ENCODE results near the gene COL8A1.
"Not testable (repeated sequence)": the region's sequence is repeated elsewhere in the genome, so short reads cannot be mapped to it uniquely, and the experiment has no call there.

The COL8A1 gene

DNA sequence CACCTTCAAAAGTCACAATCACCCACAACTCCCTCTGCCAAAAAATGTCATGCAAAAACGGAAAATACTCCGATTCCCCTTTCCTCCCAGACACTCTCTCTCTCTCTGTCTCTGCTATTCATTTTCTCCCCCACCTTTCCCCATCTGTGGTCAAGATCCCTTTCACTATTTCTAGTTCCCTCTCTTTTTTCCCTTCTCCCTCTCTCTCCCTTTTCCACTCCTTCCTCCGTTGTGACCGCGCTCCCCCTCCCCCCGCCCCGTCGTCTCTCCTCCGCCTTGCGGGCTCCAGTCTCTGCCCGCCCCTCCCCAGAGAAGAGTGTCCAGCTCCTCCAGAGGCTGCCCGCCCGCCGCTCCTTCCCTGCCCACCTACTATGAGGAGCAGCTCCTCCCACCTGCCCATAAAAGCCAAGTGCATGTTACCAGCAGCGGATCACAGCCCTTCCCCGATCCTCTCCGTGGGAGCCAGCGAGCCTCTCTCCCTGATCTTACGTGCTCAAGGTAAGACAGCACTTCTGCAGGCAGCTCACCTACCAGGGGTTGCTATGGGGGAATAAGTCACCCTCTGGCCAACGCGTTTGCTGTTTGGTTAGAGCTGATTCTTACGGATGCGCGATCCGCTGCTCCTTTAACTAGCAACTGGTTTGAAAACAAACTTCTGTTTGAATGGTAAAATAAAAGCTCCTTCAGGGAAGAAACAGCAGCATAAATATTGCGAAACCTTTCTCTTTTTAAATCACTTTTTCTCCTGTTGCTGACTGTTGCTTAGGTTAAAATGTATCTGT lies at the start of gene COL8A1:
Gene COL8A1, plus strand, starts transcription at position 428 of the 782 bp plus-strand sequence. CDS start 152,089 bp downstream, outside the sequence.
- peak in 8 of 14 donors; percentile 4 to 33 (median 14) for DNase-seq

DNA sequence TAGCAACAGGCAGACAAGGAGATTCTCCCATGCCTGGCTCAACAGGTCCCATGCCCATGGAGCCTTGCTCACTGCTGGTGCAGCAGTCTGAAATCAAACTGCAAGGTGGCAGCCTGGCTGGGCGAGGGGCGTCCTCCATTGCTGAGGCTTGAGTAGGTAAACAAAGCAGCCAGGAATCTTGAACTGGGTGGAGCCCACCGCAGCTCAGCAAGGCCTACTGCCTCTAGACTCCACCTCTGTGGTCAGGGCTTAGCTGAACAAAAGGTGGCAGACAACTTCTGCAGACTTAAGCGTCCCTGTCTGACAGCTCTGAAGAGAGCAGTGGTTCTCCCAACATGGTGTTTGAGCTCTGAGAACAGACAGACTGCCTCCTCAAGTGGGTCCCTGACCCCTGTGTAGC lies 49.2 kb upstream of the COL8A1 start:
- DNase-seq, result not testable (repeated sequence)

DNA sequence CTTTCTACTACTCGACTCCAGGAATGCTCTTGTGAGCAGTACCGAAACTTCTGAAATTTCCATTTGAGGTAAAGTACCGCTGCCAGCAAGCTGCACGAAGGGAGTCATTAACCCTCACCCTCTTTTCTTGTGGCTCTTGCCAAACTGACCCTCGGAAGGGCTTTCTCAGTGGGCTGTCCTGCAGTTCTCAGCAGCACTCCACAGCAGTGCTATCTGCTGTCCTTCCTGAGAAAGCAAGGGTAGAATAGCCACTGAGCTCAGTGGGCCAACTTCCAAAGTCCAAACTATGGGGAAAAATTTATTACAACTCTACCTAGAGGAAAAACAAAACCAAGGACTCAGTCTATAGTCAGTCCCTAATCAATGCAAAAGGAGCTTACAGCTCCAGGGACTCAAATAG lies 38.5 kb upstream of the COL8A1 start:
- DNase-seq, result no peak

DNA sequence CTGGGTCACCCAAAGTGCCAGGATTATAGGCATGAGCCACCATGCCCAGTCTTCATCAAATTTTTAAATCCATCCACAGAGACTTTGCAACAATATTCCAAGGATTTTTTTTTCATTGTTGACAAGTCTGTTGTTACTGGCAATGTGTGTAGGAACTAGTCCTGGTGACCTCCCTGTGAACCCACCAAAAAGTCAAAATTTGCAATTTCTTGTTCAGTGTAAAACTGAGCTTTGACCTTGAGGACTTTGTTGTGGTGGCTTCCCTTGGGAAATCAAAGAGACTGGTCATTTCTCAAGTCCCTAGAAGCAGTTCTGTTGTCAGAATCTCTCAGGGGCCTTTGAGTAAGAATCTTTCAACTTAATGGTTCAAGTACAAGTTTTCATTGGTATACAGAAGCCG lies 36.9 kb upstream of the COL8A1 start:
- DNase-seq, result no peak

DNA sequence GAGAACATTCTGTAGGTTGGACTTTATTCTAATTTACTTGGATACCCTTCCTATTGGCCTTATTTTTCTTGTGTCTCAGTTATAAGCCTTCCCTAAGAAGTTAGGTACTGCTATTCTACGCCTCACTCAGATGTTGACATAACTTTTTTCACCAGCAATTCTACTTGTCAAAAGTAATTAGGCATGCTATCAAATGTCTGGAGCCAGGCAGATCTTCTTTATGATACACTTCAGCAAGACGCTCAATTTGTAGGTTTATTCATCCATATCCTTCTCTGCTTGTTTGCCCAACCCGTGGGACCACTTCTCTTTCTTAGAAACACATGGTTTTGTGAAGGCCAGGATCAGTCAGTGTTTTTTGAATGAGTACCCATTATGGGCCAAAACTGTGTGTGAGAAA lies 36.2 kb upstream of the COL8A1 start:
- no peak for DNase-seq

DNA sequence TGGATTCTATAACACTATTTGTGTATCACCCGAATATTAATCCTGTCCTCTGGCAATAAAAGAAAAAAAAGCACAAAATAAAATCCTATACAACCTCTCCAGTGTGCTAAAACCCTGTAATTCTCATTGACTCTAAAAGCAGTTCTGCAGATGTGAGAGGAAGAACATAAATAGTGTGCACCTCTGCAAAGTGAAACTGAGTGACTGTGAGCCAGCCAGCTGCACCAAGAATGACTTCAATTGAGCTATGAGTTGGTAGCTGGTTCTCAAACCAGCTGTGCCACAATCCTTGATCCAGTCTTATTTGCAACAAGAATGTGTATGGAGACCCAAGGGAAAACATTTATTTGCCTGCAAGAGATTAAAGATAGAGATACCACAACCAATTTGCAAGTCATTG lies 31.2 kb upstream of the COL8A1 start:
- DNase-seq, result no peak

DNA sequence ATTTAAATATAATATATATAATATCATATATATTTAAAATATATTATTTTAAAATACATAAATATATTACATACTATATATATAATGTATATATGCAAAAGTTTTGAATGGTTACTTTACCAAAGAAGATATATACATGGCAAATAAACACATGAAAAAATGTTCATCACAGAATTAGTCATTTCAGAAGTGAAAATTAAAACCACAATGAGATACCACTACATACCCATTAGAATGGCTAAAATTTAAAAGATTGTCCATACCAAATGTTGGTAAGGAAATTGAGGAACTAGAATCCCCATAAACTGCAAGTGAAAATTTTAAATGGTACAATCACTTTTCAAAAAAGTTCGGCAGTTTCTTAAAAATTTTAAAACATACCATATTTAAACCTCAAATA lies 23.6 kb upstream of the COL8A1 start:
- no peak for DNase-seq

DNA sequence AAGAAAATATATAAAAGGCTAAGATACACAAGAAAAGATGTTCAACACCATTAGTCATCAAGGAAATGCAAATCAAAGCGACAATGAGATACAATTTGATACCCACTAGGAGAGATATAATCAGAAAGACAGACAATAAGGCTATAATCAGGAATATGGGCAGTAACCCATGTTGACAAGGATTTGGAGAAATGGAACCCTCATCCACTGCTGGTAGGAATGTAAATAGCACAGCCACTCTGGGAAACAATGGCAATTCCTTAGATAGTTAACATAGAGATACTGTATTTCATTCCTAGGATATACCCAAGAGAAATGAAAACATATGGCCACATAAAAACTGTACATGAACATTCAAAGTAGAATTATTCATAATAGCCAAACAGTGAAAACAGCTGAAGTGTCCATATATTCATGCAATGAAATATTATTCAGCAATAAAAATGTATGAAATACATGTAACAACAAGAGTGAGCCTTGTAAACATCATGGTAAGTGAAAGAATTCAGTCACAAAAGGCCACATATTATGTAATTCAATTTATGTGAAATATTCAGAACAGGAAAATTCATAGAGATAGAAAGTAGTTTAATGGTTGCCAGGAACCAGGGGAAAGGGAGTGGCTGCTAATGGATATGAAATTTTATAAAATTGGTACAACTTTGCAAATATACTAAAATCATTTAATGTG lies 18.2 kb upstream of the COL8A1 start:
- no peak for DNase-seq

DNA sequence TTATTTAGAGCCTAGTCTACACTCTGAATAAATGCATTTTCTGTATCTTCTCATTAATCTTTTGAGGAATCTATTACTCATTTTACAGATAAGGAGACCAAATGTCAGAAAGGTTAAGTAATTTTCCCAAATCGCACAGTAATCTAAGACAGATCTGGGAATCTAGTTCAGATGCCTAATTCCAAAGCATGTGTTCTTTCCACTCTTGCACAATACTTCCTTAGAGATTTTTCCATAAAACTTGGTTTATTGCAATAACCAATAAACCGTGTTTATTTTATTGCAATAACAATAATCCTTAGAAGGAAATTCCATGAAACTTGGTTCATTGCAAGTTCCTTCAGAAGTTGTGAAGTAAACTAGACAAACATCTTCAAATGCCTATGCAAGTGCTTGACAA lies 17.4 kb upstream of the COL8A1 start:
- no peak for DNase-seq

DNA sequence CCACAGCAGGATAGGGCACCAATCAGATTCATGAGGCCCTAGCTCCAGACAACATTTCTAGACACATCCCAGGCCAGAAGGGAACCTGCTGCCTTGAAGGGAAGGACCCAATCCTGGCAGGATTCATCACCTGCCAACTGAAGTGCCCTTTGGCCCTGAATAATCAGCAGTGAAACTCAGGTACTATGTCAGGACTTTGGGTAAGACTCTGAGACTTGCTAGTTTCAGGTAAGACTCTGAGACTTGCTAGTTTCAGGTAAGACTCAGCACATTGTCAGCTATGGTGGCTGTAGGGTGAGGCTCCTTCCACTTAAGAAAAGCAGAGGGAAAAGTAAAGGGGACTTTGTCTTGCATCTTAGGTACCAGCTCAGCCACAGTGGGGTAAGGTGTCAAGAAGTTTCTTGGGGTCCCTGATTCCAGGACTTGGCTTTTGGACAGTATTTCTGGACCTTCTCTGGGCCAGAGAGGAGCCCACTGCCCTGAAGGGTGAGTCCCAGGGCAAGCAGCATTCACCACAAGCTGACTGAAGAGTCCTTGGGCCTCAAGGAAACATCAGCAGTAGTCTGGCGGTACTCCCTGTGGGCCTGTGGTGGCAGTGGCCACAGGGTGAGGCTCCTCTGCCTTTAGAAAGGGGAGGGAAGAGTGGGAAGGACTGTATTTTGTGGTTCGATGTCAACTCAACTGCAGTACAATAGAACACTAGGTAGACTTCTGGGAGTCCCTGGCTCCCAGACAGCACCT lies 13.7 kb upstream of the COL8A1 start:
- no peak for DNase-seq

DNA sequence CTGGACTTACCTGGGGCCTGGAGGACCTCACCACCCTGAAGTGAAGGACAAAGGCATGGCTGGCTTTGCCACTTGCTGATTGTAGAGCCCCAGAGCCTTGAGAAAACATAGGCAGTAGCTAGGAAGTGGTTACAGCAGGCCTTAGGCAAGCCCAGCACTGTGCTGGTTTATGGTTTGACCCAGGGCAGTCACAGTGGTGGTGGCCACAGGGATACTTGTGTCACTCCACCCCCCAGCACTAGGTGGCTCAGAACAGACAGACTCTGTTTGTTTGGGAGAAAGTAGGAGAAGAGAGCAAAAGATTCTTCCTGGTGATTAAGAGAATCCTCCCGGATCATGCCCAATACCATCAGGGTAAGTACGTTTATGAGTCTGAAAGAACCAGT lies 13.2 kb upstream of the COL8A1 start:
- no peak for DNase-seq

DNA sequence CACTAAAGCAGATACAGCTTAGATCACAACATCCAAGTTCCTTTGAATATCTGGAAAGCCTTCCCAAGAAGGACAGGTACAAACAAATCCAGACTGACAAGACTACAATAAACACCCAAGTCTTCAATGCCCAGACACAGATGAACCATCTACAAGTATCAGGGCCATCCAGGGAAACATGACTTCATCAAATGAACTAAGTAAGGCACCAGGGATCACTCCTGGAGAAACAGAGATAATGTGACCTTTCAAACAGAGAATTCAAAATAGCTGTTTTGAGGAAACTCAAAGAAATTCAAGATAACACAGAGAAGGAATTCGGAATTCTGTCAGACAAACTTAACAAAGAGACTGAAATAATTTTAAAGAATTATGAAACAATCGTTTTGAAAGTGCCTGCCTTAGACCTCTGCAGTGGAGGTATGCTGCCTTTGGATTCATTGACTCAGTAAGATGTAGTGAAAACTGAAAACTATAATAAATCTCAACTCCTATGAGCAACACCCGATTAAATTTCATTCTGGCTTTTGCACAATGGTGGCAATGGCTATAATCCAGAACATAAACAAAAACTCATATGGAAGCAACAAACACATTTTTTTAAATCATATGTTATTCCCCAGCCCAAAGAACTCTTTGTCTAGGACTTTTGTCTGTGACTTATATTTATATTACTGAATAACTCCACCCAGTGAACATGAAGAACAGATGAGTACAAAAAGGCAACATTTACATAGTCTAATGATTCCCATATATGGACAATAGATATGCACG lies 12.6 kb upstream of the COL8A1 start:
- DNase-seq, result no peak

DNA sequence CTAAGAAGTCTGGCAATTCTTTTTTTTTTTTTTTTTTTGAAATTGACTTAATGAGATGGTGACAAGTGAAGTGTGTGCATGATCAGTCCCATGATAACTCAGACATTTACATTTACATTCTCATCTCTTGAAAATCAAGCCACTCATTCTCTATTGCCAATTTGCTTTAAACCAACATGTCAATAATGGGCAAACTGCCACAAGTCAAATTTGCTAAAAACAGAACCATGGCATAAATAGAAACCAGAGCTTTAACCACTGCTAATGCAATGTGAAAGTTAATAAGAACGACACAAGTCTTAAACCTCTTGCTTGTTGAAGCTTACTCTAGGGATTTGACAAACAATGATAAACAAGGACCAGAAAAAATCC lies 12.0 kb upstream of the COL8A1 start:
- no peak for DNase-seq

DNA sequence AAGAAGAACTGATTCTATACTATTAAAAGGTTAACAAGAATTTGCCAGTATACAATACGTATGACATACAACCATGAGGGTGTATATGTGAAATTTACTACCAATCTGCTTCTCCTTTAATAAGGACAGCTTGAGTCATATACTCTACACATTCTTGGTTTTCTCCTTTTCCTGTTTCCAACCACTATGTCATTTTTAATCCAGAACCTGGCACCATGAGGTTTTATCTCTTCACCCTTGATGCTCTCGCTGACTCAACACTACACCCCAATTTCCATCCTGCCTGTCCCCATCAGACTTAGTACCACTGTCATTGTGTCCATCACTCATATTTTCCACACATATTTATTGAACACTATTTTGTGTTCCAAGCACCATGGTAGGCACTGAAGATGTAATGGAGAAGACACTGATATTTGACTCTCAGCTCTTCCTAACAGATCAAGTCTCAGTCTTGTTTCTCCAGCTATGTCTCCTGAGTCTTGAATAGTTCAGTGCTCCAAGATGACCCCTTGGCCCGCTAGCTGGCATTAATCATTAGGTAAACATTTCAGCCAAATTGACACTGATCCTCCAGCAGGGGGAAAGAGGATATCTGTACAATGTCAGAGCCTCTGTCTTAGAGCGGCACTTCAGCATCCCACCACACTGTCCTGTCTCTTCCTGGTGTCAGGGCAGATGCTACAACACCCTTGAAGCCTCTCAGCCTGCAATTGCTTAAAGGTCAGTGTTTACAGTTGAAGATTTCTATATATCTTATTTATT lies 11.2 kb upstream of the COL8A1 start:
- no peak for DNase-seq

DNA sequence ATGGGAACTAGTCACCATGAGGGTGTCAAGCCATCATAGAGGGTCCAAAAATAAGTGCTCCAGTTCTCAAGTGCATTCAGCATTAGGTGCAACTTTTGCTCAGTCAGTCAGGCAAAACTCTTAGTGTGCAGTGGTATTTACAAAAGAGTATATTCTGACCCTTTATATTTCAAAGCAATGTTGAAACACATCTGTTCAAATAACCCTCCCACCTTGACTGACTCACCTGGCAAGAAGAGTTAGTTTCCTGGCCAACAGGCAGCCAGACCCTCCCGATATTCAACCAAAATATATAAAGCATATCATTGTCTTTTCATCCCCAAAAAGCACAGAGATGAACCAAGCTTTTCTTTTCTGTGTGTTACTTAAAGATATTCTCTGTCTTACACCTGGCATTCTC lies 7.6 kb upstream of the COL8A1 start:
- no peak for DNase-seq

DNA sequence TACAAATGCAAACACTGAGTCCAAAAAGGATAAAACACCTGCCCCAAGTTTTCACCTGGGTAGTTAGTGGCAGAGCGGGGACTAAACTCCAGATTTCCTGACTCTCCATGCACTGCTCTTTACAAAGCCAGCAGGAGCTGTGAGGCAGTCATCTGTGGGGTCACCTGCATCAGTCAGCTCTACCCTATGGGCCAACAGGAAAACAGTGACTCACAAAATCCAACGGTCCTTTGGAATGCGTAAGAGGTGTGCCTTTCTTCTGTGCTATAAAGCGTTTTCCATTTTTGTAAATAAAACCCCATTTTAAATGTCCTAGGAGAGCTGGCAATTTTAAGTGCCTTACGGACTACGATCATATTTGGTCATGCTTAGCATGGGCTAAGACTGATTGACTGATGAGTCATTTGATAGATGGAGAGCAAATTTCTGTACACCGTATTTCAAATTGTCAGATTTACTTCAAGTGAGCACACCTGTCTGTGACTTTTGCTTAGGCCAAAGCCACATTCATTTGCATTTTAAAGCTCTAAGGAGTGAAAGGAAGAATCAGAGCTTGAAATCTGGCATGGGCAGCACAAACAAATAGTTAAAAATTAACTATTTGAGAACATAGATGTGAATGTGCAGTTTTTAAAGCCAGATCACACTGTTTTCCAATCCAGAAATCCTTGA lies 4.4 kb upstream of the COL8A1 start:
- no peak for DNase-seq

DNA sequence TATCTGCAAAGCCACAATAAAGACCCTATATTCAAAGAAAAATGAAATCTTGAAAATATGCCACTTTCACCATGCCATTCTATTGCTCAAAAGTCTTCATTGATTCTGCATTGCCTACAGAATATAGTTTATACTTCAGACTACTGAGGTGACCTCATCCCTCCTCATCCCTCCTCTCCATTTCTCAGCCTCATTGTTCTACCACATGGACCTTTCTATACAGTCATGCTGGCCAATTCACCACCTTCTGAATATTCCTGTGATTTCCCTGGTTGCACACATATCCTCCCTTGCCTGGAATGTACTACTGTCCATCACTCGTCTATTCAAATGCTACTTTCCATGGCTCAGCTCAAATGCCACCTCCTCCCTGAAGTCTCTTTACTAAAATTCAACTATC lies 3.5 kb upstream of the COL8A1 start:
- DNase-seq, result no peak

DNA sequence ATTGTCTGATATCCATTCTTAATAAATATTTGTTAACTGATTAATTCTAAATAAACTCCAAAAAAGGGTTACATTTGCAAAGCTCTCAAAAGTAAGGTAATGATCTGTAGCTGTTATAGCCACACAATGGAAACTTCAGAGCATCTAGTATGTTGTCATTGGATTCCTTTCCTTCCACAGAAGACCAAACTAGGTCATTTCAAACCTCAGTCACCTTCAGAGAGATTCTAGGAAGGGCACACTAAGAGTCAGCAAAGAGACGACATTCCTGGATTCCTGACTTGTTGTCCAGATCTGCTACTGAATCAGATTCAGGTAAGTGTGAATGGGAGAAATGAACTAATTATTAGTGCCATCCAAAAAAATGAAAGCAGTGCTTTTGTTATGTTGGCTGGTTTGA lies 3.0 kb upstream of the COL8A1 start:
- no peak for DNase-seq

DNA sequence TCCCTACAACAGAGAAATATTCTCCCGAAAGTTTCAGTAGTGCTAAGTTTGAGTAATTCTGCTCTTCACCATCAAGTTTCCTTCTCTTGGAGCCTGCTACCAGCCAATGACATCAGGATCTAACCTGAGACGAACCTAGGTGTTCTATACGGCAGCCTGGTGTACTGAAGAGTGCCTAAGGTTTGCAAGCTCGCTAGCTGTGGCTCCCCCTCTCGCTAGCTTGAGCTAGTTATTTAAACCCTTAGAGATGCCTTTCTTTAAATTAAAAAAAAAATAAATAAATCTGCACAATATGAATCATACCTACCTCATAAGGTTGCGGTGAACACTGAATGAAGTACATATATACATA lies 1.4 kb upstream of the COL8A1 start:
- DNase-seq, result no peak

DNA sequence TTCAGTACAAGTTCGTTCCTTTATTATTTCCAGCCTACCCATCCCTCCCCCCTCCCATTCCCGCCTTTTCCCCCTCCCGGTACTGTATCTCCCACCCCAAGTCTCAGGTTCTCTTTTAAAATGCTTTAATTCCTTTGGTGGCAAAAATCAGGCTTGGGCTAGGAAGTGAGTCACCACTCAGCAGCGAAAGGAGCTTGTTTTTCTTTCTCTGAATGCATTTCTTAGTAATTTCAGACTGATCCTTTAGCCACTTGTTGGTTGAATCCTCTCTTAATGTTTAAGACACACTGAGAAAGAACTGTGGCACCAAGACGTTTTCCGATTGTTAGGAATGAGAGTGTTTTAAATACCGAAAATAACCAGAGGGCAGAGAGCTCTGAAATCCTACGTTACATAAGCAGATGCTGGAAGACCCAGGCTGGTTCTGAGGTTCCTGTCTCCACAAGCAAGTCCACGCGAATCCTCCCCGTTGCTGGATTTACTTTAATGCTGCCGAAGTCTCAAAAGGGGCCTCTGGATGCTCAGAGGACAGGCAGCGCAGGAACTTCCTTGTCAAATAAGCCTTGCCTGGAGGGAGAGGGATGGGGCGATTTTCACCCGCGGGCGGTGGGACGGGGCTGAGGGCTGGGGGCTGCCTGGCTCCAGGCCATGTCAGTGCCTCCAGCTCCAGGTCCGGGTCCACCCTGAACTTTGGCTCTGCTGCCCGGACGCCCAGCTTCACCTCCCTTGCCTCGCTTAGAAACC lies 854 bp upstream of the COL8A1 start:
- DNase-seq, result peak in 4 of 14 donors; percentile 9 to 11 (median 11)

DNA sequence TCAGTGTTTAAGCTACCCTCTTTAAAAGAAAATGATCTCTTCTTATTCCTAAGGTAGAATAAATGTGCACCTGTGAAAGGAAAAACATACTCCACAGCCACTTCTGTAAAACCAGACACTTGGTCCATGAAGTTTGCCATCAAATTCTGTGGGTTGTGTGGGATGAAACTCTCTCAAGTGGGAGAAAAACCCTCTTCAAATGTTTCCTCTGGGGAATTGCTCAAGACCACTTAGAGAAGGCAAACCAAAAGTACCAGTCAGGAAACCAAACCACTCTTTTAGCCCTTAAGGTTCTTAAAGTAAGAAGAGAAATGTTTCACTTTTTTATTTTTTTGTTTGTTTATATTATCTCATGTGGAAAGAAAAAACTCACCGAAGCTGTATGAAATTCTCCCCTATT lies 1.2 kb downstream of the COL8A1 start:
- no peak for DNase-seq

Measured in C1 segment of cervical spinal cord (tissue), 14 donors.